ENCODE data around the gene LYPD8.

The LYPD8 gene

DNA sequence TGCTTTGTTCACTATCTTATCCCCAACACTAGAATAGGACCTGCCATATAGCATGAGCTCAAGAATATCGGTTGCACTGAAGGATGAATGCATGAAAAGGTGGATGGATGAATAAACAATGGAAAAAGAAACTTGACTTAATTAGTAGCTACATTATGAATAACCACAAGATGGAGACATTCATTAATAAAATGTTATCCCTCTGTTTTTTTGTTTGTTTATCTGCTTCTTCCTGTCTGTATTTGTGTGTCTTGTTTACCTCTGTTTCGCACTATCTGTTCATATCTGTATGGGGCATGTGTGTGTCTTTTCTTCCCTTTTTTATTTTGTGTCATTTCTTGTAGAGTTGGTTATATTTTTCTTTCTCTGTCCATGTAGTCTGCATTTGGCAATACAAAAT is 51.9 kb downstream of the LYPD8 start:
- H3K9me3 ChIP-seq: no peaks in the 10 kb centered on the region
- no peak overlapping the region for H3K4me3 ChIP-seq
- H3K4me1 ChIP-seq: no peaks in the 10 kb centered on the region
- no peak for DNase-seq (ENCODE audit: low spot score in 2 of 2)
- H3K36me3 ChIP-seq (replicated peaks): no peaks in the 10 kb centered on the region
- in situ Hi-C loops (cut with MboI; ENCODE audit: low sequenced_read_pairs): no loop called here
- no peaks in the 10 kb centered on the region for H3K27me3 ChIP-seq (ENCODE audit: low read depth)

DNA sequence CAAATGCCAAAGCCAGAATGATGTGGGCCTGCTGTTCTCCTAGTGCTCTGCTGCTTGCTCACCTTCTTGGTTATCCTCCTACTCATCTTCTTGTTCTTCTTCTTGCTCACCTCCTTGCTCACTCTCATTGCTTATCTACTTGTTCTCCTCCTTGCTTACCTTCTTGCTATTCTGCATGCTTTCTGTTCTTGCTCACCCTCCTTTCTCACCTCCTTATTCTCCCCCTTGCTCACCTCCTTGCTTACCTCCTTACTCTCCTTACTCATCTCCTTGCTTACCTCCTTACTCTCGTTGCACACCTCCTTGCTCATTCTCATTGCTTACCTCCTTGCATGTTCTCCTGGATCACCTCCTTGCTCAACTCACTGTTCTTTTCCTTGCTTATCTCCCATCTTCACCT is 52.8 kb downstream of the LYPD8 start, which contains the start of gene OR14I1:
Gene OR14I1, minus strand, starts transcription at position 53 of the 400 bp plus-strand sequence.
- Histone ChIP-seq H3K27me3 (ENCODE audit: low read depth) (no peaks in the 10 kb centered on the region), H3K4me1 (no peaks in the 10 kb centered on the region), H3K36me3 (replicated peaks) (no peaks in the 10 kb centered on the region), H3K4me3 (no peak within 1 kb of the TSS), H3K9me3 (no peaks in the 10 kb centered on the region)
- no peak for DNase-seq (ENCODE audit: low spot score in 2 of 2)
- in situ Hi-C loops (cut with MboI; ENCODE audit: low sequenced_read_pairs): no loop called here

DNA sequence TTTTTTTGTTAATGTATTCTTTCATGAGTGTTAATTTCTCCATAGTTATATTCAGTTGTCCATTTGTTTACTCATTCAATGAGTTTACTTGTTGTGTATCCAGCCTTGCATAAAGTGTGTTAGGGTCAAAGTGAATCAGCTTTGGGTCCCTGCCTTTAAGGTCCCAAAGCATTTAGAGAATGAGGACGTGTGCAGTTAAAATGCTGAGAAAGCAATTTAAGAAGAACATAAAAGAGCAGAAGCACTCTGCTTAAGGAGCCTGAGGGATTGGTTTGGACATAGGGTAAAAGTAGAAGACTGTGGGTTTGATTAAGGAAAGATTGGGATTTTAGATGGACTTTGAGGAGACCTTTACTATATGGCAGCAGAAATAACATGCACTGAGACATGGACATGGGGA is 56.5 kb downstream of the LYPD8 start:
- in situ Hi-C loops (cut with MboI; ENCODE audit: low sequenced_read_pairs): no loop called here

DNA sequence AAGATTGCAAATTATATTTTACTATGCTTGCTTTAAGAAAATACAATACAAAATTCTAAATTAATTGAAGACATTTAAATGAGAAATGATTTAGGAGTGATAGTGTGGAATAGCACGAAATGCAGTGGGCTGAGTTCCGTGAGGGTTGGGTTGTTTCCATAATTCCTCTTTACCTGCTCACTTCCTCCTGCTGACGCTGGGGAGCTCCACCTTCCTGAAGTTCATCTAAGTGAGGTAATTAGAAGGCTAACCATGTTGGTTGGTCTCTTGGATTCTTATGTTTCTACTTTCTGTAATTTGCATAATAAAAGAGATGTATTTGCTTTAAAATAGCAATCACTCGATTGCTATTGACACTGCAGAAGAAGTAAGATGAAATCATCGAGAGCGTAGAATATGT is 57.7 kb downstream of the LYPD8 start:
- H3K9me3 ChIP-seq: no peaks in the 10 kb centered on the region
- H3K36me3 ChIP-seq (replicated peaks): no peaks in the 10 kb centered on the region
- DNase-seq (ENCODE audit: low spot score in 2 of 2): no peak
- in situ Hi-C loops (cut with MboI; ENCODE audit: low sequenced_read_pairs): no loop called here
- H3K27me3 ChIP-seq (ENCODE audit: low read depth): no peaks in the 10 kb centered on the region
- no peaks in the 10 kb centered on the region for H3K4me1 ChIP-seq
- no peak overlapping the region for H3K4me3 ChIP-seq

More for the DNA sequence above, 56.5 kb downstream of the LYPD8 start:
- no peaks in the 10 kb centered on the region for H3K36me3 ChIP-seq (replicated peaks)
- no peaks in the 10 kb centered on the region for H3K4me1 ChIP-seq
- no peaks in the 10 kb centered on the region for H3K27me3 ChIP-seq (ENCODE audit: low read depth)
- H3K4me3 ChIP-seq: no peak overlapping the region
- no peaks in the 10 kb centered on the region for H3K9me3 ChIP-seq
- no peak for DNase-seq (ENCODE audit: low spot score in 2 of 2)

DNA sequence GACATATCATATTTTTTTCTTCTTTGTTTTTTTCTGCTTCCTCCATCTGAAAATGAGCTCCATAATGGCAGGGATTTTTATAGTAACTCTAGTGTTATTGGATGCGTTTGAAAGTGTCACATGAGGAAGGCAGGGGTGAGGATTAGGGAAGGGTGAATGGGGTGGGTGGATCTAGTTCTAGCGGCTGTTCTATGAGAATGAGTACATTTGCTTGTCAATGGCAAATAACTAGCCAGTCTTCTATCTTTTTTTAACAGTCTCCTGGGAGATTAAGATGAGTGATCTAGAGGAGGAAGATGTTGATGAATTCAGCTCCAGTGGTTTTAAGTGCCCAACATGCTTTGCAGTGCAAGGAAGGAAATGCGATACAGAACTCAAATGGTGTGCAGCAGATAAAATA is 58.8 kb downstream of the LYPD8 start:
- Histone ChIP-seq H3K36me3 (replicated peaks) (no peaks in the 10 kb centered on the region), H3K4me1 (no peaks in the 10 kb centered on the region), H3K9me3 (no peaks in the 10 kb centered on the region), H3K4me3 (no peak overlapping the region), H3K27me3 (ENCODE audit: low read depth) (no peaks in the 10 kb centered on the region)
- DNase-seq (ENCODE audit: low spot score in 2 of 2): no peak
- in situ Hi-C loops (cut with MboI; ENCODE audit: low sequenced_read_pairs): no loop called here

DNA sequence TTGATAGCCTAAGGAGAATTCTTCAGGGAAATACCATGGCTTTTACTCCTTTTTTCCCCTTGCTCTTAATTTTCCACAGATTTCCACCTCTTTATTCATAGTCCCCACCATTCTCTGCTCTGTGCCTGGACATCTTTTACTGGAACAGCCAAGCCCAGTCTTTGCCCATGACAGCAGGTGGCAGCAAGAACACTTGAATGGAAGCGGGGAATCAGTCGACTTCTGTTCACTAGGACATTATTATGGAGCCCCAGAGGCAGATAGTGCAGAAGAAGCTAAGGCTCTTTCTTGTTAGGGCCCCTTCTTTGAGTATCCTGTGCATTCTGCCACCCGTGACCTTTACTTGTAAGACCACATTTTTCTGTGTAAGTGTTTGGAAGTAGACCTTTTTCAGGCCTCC is 59.3 kb downstream of the LYPD8 start:
- Histone ChIP-seq H3K4me1 (no peaks in the 10 kb centered on the region), H3K36me3 (replicated peaks) (no peaks in the 10 kb centered on the region), H3K4me3 (no peak overlapping the region), H3K9me3 (no peaks in the 10 kb centered on the region), H3K27me3 (ENCODE audit: low read depth) (no peaks in the 10 kb centered on the region)
- in situ Hi-C loops (cut with MboI; ENCODE audit: low sequenced_read_pairs): no loop called here
- no peak for DNase-seq (ENCODE audit: low spot score in 2 of 2)

DNA sequence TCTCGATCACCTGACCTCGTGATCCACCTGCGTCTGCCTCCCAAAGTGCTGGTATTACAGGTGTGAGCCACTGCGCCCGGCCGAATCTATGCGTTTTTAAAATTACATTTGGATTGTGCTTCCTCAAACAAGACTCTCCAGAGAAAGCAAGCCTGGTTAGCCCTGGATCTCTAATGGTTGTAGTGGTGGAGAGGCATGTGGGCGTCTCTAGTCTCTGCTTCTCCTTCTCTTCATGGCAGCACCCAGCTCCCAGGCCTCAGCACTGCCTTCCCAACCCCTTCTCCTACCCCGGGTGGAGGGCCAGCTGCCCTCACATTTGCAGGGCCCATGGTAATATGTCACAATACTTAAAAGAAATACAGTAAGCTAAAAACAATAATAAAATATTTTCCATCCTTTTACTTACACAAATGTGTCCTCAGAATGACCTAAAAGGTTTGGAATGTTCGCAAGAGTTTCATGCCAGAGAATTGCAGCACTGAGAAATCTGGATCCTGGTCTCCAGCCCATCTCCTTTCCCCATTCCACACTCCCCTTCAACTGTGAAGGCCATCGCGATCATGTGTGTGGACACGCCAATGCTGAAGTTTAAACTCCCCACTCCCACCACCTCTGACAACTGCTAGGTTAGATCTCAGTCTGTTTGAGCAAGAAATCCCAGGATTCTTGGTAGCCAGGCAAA is 60.0 kb downstream of the LYPD8 start:
- H3K9me3 ChIP-seq: no peaks in the 10 kb centered on the region

DNA sequence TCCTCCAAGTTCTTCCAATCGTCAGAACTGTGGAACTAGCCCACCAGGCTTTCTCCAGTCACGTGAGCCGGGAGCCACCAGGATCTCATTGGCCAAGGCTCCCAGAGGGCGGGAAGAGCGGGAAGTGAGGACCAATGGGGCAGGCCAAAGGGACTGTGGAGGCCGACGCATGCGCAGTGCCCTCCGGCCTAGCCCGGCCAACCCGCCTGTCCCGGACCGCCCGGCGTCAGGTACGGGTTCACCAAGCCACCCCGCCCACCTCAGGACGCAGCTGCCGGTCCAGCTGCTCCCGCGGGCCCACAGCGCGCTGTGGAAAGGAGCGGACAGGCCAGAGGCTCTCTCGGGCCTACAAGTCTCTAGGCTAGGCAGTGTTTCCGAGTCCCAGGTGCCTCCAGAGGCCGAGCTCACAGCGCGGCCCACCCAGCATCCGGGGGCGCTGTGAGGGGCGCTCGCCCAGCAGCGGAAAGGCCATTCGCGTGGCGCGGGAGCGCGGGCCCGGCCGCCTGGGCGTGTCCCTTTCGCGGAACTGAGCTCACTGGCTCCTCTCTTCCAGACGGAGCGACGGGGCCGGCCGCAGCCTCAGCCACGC is 63.9 kb downstream of the LYPD8 start:
- Histone ChIP-seq H3K4me1 (no peaks in the 10 kb centered on the region), H3K9me3 (no peaks in the 10 kb centered on the region), H3K36me3 (replicated peaks) (no peaks in the 10 kb centered on the region), H3K4me3 (no peak overlapping the region), H3K27me3 (ENCODE audit: low read depth) (no peaks in the 10 kb centered on the region)
- DNase-seq (ENCODE audit: low spot score in 2 of 2): no peak
- in situ Hi-C loops (cut with MboI; ENCODE audit: low sequenced_read_pairs): no loop called here

More for the DNA sequence above, 60.0 kb downstream of the LYPD8 start:
- DNase-seq (ENCODE audit: low spot score in 2 of 2): no peak
- Histone ChIP-seq H3K4me1 (no peaks in the 10 kb centered on the region), H3K4me3 (no peak overlapping the region), H3K27me3 (ENCODE audit: low read depth) (no peaks in the 10 kb centered on the region), H3K36me3 (replicated peaks) (no peaks in the 10 kb centered on the region)
- in situ Hi-C loops (cut with MboI; ENCODE audit: low sequenced_read_pairs): no loop called here

Measured in HAP-1 (cell line).